GM23338 (cell line): ENCODE measurements around the gene PRAC1. TPM values are rescaled to one million over a fixed set of nuclear protein-coding genes. Genes with fewer than 3 reads are reported as not detected.

ENCODE experiments used
- ATAC-seq: fragments of 200-7000 bp; cut with Tn5 transposase; 3 replicates; pipeline ENCODE4 v1.9.1; 2020
- DNase-seq: peaks from one replicate; pipeline ENCODE4 v3.0.0-alpha.2; 2015; ENCODE audit warnings: low spot score
- H2AFZ ChIP-seq: fragments of 200-600 bp; sonication (generic); 2 replicates; pipeline ENCODE4 v1.8.0; 2016; ENCODE audit warnings: antibody characterized with exemption, mild to moderate bottlenecking, moderate library complexity
- H3F3A ChIP-seq: fragments of 200-600 bp; sonication (generic); replicated peaks from 2 replicates; pipeline ENCODE4 v1.8.0; 2017; ENCODE audit warnings: antibody characterized with exemption, mixed run types, low read depth
- H3K27ac ChIP-seq: fragments of 200-600 bp; sonication (generic); 2 replicates; pipeline ENCODE4 v1.6.1; 2016; ENCODE audit warnings: low read depth
- H3K27me3 ChIP-seq: fragments of 200-600 bp; sonication (generic); 2 replicates; pipeline ENCODE4 v1.8.0; 2016; ENCODE audit warnings: mild to moderate bottlenecking, mixed run types, moderate library complexity; ENCODE audit not compliant: insufficient read depth
- H3K36me3 ChIP-seq: fragments of 200-600 bp; sonication (generic); 2 replicates; pipeline ENCODE4 v1.8.0; 2016; ENCODE audit warnings: mild to moderate bottlenecking; ENCODE audit not compliant: insufficient read depth
- H3K4me1 ChIP-seq: fragments of 200-600 bp; sonication (generic); 2 replicates; pipeline ENCODE4 v1.8.0; 2016; ENCODE audit warnings: mild to moderate bottlenecking, moderate library complexity; ENCODE audit not compliant: insufficient read depth
- H3K4me2 ChIP-seq: fragments of 200-600 bp; sonication (generic); 2 replicates; pipeline ENCODE4 v1.7.1; 2017; ENCODE audit warnings: mixed run types
- H3K4me3 ChIP-seq: fragments of 200-600 bp; sonication (generic); 2 replicates; pipeline ENCODE4 v1.6.1; 2016; ENCODE audit warnings: mixed run types
- H3K79me2 ChIP-seq: fragments of 200-600 bp; sonication (generic); replicated peaks from 2 replicates; pipeline ENCODE4 v1.8.0; 2017; ENCODE audit warnings: mild to moderate bottlenecking; ENCODE audit not compliant: insufficient read depth
- H3K9me2 ChIP-seq: fragments of 200-600 bp; sonication (generic); 2 replicates; pipeline ENCODE4 v1.8.0; 2017; ENCODE audit not compliant: insufficient read depth
- H4K20me1 ChIP-seq: fragments of 200-600 bp; sonication (generic); replicated peaks from 2 replicates; pipeline ENCODE4 v1.8.0; 2017; ENCODE audit warnings: mild to moderate bottlenecking; ENCODE audit not compliant: insufficient read depth
- H3K27ac Mint-ChIP-seq: 2 replicates; pipeline ENCODE4 v1.8.0; 2020; ENCODE audit warnings: inconsistent platforms, mild to moderate bottlenecking, moderate library complexity, mixed read lengths
- H3K27me3 Mint-ChIP-seq: 3 replicates; pipeline ENCODE4 v1.8.0; 2022; ENCODE audit warnings: low read depth, mild to moderate bottlenecking, moderate library complexity, mixed read lengths, inconsistent platforms; ENCODE audit not compliant: insufficient read depth, poor library complexity
- H3K36me3 Mint-ChIP-seq: 3 replicates; pipeline ENCODE4 v1.8.0; 2021; ENCODE audit warnings: low read depth, mild to moderate bottlenecking, inconsistent platforms, moderate library complexity, mixed read lengths
- H3K4me1 Mint-ChIP-seq: 3 replicates; pipeline ENCODE4 v1.8.0; 2020; ENCODE audit warnings: mild to moderate bottlenecking, inconsistent platforms, mixed read lengths
- H3K4me3 Mint-ChIP-seq: 3 replicates; pipeline ENCODE4 v1.8.0; 2021; ENCODE audit warnings: moderate library complexity, mild to moderate bottlenecking, inconsistent platforms, mixed read lengths
- H3K9me3 Mint-ChIP-seq: 3 replicates; pipeline ENCODE4 v1.8.0; 2020; ENCODE audit warnings: moderate library complexity, mild to moderate bottlenecking, inconsistent platforms, mixed read lengths
- EZH2 ChIP-seq: fragments of 200-600 bp; sonication (generic); IDR thresholded peaks from one replicate; pipeline ENCODE4 v1.8.0; 2017; ENCODE audit warnings: antibody characterized with exemption, mild to moderate bottlenecking, low read depth; ENCODE audit not compliant: unreplicated experiment
- STAT1 ChIP-seq: IDR thresholded peaks from one replicate; pipeline ENCODE4 v1.6.1; 2016; ENCODE audit warnings: antibody characterized with exemption; ENCODE audit not compliant: unreplicated experiment
- polyA plus RNA-seq: library from polyadenylated mRNA; unstranded; fragments of >200 nt; fragmentation: Nextera tagmentation; extraction: Ambion mirVana; gene quantifications from 2 replicates; pipeline ENCODE4 v1.2.1, GENCODE V29; 2016
- total RNA-seq: library from RNA; depleted of rRNA; stranded (reverse); fragments of >200 nt; shearing (Covaris generic); gene quantifications from 2 replicates; pipeline ENCODE4 v1.2.3, GENCODE V29; 2014
- TF ChIP-seq, protein P1 (sequence below): IDR thresholded peaks from one replicate; pipeline ENCODE4 v1.6.1; 2018; ENCODE audit warnings: antibody characterized with exemption; ENCODE audit not compliant: unreplicated experiment
- TF ChIP-seq, protein P2 (sequence below): fragments of 250-450 bp; sonication (Bioruptor Pico); IDR thresholded peaks from 2 replicates; pipeline ENCODE4 v1.5.0; 2020; ENCODE audit warnings: mild to moderate bottlenecking, moderate library complexity

Gene PRAC1
- total and polyA plus RNA-seq, 2 experiments from 2014 or later, result not detected

- H4K20me1 ChIP-seq, result peaks cover 38% of the 10 kb centered on the region
- peak overlapping the region; percentile 84 for H3K4me2 ChIP-seq
- H3K9me3 Mint-ChIP-seq, result no peaks in the 10 kb centered on the region; the same call in 2 of the 3 replicates
- peaks cover 31% of the 10 kb centered on the region for H3K4me1 ChIP-seq
- H3K4me1 Mint-ChIP-seq, result peaks cover 32% of the 10 kb centered on the region
- peaks cover 38% of the 10 kb centered on the region for H3F3A ChIP-seq
- peak overlapping the region; percentile 52 for H3K4me3 ChIP-seq
- no peaks in the 10 kb centered on the region for H3K9me2 ChIP-seq
- no peaks in the 10 kb centered on the region for H3K79me2 ChIP-seq
- DNase-seq (peak; percentile 88), ATAC-seq (peak; percentile 5)
- no peaks in the 10 kb centered on the region for H3K36me3 ChIP-seq
- peaks cover 100% of the 10 kb centered on the region for H3K27me3 ChIP-seq
- H2AFZ ChIP-seq, result peak overlapping the region; percentile 77; the same call in 1 of the 2 replicates
- H3K36me3 Mint-ChIP-seq, result 0 out of 3 replicates have a peak, but pooled peaks cover under 1% of the 10 kb centered on the region
- H3K27ac Mint-ChIP-seq, result no peak overlapping the region
- H3K27ac ChIP-seq, result no peak overlapping the region
- peak overlapping the region; percentile 53 for H3K4me3 Mint-ChIP-seq
- TF ChIP-seq STAT1 (no peak), EZH2 (peak; percentile 87)
- TF ChIP-seq, protein P1, sequence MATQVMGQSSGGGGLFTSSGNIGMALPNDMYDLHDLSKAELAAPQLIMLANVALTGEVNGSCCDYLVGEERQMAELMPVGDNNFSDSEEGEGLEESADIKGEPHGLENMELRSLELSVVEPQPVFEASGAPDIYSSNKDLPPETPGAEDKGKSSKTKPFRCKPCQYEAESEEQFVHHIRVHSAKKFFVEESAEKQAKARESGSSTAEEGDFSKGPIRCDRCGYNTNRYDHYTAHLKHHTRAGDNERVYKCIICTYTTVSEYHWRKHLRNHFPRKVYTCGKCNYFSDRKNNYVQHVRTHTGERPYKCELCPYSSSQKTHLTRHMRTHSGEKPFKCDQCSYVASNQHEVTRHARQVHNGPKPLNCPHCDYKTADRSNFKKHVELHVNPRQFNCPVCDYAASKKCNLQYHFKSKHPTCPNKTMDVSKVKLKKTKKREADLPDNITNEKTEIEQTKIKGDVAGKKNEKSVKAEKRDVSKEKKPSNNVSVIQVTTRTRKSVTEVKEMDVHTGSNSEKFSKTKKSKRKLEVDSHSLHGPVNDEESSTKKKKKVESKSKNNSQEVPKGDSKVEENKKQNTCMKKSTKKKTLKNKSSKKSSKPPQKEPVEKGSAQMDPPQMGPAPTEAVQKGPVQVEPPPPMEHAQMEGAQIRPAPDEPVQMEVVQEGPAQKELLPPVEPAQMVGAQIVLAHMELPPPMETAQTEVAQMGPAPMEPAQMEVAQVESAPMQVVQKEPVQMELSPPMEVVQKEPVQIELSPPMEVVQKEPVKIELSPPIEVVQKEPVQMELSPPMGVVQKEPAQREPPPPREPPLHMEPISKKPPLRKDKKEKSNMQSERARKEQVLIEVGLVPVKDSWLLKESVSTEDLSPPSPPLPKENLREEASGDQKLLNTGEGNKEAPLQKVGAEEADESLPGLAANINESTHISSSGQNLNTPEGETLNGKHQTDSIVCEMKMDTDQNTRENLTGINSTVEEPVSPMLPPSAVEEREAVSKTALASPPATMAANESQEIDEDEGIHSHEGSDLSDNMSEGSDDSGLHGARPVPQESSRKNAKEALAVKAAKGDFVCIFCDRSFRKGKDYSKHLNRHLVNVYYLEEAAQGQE, result no peak
- TF ChIP-seq, protein P2, sequence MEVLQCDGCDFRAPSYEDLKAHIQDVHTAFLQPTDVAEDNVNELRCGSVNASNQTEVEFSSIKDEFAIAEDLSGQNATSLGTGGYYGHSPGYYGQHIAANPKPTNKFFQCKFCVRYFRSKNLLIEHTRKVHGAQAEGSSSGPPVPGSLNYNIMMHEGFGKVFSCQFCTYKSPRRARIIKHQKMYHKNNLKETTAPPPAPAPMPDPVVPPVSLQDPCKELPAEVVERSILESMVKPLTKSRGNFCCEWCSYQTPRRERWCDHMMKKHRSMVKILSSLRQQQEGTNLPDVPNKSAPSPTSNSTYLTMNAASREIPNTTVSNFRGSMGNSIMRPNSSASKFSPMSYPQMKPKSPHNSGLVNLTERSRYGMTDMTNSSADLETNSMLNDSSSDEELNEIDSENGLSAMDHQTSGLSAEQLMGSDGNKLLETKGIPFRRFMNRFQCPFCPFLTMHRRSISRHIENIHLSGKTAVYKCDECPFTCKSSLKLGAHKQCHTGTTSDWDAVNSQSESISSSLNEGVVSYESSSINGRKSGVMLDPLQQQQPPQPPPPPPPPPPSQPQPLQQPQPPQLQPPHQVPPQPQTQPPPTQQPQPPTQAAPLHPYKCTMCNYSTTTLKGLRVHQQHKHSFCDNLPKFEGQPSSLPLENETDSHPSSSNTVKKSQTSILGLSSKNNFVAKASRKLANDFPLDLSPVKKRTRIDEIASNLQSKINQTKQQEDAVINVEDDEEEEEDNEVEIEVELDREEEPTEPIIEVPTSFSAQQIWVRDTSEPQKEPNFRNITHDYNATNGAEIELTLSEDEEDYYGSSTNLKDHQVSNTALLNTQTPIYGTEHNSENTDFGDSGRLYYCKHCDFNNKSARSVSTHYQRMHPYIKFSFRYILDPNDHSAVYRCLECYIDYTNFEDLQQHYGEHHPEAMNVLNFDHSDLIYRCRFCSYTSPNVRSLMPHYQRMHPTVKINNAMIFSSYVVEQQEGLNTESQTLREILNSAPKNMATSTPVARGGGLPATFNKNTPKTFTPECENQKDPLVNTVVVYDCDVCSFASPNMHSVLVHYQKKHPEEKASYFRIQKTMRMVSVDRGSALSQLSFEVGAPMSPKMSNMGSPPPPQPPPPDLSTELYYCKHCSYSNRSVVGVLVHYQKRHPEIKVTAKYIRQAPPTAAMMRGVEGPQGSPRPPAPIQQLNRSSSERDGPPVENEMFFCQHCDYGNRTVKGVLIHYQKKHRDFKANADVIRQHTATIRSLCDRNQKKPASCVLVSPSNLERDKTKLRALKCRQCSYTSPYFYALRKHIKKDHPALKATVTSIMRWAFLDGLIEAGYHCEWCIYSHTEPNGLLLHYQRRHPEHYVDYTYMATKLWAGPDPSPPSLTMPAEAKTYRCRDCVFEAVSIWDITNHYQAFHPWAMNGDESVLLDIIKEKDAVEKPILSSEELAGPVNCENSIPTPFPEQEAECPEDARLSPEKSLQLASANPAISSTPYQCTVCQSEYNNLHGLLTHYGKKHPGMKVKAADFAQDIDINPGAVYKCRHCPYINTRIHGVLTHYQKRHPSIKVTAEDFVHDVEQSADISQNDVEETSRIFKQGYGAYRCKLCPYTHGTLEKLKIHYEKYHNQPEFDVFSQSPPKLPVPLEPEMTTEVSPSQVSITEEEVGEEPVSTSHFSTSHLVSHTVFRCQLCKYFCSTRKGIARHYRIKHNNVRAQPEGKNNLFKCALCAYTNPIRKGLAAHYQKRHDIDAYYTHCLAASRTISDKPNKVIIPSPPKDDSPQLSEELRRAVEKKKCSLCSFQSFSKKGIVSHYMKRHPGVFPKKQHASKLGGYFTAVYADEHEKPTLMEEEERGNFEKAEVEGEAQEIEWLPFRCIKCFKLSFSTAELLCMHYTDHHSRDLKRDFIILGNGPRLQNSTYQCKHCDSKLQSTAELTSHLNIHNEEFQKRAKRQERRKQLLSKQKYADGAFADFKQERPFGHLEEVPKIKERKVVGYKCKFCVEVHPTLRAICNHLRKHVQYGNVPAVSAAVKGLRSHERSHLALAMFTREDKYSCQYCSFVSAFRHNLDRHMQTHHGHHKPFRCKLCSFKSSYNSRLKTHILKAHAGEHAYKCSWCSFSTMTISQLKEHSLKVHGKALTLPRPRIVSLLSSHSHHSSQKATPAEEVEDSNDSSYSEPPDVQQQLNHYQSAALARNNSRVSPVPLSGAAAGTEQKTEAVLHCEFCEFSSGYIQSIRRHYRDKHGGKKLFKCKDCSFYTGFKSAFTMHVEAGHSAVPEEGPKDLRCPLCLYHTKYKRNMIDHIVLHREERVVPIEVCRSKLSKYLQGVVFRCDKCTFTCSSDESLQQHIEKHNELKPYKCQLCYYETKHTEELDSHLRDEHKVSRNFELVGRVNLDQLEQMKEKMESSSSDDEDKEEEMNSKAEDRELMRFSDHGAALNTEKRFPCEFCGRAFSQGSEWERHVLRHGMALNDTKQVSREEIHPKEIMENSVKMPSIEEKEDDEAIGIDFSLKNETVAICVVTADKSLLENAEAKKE (CRISPR knock-in tag), result no peak
- H3K27me3 Mint-ChIP-seq, result peaks cover 100% of the 10 kb centered on the region
Measured at GRCh38 chr17:48723423-48724250, 1.3 kb upstream of the PRAC1 start.
